Glomerular visceral epithelial cell (primary cell): ENCODE measurements around the gene SAP30.

ENCODE experiments used
- DNase-seq: peaks from one replicate; pipeline ENCODE4 v3.0.0-alpha.2; 2016; ENCODE audit errors: extremely low spot score

SAP30 gene

DNA sequence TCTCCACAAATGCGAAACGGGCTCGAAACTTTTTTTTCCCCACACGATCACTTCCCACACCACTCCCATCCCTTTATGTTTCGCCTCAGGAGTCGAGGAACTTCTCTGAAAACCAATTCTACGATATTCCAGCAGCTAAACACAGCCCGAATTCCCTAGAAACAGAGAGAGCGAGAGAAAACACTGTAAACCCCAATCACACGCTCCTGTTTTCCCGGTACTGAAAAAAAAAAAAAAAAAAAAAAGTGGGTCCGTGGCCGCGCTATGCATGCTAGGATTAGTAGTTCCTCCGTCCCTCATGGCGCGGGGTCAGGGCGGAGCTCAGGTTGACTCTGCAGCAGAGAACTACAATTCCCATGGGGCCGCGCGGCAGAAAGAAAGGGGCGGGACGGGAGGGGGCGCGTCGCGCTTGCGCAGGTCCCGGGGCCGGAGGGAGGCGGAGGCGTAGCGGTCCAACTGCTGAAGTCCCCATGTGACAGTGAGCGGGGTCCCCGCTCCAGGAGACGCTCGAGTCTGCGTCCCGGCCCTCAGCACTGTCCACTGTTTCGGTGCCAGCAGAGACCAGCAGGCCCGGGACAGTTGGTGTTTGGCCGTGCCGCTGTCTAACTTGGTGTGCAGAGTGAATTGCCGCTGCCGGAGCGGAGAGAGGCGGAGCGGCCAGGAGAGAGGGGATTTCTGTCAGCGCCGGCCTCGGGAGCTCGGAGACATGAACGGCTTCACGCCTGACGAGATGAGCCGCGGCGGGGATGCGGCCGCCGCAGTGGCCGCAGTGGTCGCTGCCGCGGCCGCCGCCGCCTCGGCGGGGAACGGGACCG lies at the start of gene SAP30:
SAP30 (plus strand) TSS at position 478 of the 815 bp plus-strand sequence; CDS start at position 707, 229 bp downstream.
- peak; percentile 99 for DNase-seq

- DNase-seq = no peak
These were observed 45.6 kb upstream of the SAP30 start for GRCh38 chr4:173325007-173325736.

DNA sequence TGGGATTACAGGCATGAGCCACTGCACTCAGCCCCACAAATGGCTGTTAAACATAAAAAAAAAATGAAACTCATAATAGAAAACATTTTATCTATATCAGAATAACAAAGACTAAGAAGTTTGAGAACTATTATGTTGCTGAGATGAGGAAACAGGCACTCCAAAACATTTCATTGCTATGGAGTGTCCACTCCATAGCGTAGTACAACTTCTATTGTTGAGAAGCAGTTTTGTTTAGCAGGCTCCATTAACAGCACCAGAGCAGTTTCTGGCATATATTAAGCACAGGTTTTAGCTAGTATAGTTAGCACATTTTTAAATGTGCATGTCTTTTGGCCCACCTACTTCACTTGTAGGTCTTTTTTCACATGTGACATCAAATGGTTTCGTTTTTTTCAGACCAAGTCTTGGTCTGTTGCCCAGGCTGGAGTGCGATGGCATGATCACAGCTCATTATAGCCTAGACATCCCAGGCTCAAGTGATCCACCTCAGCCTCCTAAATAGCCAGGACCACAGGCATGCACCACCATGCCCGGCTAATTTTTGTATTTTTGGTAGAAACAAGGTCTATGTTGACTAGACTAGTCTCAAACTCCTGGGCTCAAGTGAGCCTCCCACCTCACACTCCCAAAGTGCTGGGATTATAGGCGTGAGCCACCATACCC lies 42.4 kb upstream of the SAP30 start:
- no peak for DNase-seq

DNA sequence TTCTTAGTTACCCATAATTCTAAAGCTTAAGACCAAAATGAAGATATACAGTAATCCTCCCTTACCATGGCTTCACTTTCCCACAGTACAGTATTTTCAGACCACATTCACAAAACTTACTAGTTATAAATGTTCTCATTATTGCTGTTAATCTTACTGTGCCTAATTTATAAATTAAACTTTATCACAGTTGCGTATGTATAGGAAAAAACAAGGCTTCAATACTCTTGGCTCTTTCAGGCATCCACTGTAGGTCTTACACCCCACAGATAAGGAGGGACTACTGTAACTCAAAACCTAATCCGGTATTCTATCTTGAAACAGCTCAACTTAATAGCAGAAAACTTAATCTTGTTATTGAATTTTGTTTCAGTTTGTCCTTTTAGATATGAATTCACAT lies 40.2 kb upstream of the SAP30 start:
- no peak for DNase-seq

DNA sequence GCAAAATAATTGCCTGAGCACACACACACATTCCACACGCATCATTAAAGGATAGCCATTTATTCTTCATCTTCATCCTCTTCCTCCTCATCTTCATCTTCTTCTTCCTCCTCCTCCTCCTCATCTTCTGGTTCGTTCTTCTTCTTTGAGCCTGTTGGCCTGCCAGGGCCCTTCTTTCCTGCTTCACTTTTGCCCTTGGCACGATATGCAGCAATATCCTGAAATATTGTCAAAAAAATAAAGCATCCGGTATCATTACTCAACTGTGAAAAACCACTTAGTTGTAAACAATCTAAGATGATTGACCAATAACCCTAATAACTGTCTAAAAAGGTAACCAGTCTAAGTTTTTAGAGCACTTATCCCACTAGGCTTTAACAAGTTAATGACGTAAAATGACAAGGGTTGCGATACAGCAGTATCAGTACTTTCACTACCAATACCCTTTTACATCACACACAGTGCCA lies 38.7 kb upstream of the SAP30 start:
- no peak for DNase-seq

GRCh38 chr4:173332963-173333657 lies 37.6 kb upstream of the SAP30 start:
- peak; percentile 33 for DNase-seq

GRCh38 chr4:173333658-173334084 lies 37.1 kb upstream of the SAP30 start:
- peak; percentile 65 for DNase-seq

- DNase-seq = peak; percentile 100
These were observed 36.5 kb upstream of the SAP30 start, which contains the start of gene HMGB2 for GRCh38 chr4:173334085-173334890. Gene HMGB2 (minus strand): TSS chr4:173334358. CDS start chr4:173333649, 709 bp downstream.

GRCh38 chr4:173334891-173335752 lies 35.6 kb upstream of the SAP30 start:
- peak; percentile 94 for DNase-seq

DNA sequence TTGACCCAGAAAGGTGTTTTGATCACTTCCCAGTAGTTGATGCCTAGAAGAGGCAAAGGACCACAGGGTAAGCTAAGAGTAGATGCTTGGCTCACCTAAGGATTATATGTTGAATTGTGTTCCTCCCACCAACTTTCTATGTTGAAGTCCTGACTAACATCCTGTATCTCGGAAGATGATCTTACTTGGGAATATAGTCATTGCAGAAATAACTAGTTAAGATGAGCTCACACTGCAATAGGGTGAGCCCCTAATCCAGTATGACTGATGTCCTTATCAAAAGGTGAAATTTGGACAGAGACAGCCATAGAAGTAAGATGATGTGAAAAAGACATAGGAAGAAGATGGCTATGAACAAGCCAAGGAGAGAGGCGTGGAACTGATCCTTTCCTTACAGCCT lies 33.3 kb upstream of the SAP30 start:
- DNase-seq = no peak

DNA sequence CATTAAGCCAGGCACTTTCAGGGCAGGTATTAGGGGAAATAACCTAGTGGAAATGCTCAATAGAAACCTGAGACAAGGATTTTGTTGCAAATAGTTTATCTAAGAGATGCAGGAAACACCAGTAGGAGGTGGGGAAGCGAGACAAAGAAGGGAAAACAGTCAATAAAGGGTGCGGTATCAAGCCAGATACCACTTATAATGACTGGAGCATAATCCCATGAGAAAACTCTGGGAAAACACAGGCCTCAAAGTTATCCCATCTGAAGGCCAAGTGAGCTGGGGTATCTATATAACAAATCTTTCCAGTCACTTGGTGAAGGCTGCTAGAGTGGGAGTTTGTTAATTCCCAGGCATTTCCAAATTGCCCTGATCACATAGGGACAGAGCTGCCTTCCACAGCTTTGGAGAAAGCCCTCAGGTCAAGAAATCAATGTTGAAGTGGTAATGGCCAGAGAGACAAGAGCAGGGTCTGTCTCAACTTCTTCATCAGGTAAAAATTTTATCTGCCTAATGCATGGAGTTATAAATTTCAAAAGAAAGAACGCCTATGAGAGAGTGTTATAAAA lies 26.8 kb upstream of the SAP30 start:
- DNase-seq = no peak

GRCh38 chr4:173345648-173346047 lies 25.1 kb upstream of the SAP30 start:
- no peak for DNase-seq

DNA sequence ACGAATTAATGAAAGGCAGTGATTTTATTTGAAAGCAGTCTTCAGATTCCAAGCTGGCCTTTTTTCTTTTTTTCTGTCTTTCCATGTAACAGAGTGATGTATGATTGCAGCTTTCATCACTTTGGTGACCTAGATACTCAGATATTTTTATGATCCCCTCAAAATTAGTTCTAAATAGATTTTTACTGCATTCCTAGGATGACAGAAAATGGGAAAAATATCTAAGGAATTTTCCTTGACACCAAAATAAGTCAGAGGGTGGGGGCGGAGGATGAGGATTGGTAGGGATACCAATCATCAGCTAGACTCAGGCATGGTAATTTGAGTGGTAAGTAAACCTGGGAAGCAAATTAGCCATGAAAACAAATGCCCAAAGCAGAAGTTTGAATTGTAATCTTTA lies 24.7 kb upstream of the SAP30 start:
- DNase-seq = peak; percentile 71

DNA sequence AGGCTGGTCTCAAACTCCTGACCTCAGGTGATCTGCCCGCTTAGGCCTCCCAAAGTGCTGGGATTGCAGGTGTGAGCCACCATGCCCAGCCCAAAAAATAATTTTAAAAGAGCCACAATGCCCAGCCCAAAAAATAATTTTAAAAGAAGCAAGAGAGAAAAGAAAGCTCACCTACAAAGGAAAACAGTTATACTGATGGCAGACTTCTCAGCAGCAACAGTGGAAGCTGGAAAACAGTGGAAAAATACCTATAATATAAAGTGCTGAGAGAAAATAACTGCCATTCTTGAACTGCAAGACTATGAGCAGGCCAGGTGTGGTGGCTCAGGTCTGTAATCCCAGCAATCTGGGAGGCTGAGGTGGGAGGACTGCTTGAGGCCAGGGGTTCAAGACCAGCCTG lies 23.3 kb upstream of the SAP30 start:
- no peak for DNase-seq

- no peak for DNase-seq
These were observed 12.8 kb upstream of the SAP30 start for GRCh38 chr4:173357939-173358338.

- peak; percentile 16 for DNase-seq
These were observed 10.1 kb upstream of the SAP30 start for GRCh38 chr4:173360587-173361221.

DNA sequence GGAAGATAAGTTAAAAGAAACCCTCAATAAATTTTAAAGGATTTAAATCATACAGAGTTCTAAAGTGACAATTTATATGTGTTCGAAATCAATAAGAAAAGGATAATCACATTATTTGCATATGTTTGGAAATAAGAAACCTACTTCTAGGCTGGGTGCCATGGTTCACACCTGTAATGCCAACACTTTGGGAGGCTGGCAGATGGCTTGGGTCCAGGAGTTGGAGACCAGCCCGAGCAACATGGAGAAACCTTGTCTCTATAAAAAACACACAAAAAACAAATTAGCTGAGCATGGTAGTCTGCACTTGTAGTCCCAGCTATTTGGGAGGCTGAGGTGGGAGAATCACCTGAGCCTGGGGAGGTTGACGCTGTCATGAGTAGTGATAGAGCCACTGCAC lies 8.1 kb upstream of the SAP30 start:
- no peak for DNase-seq

- no peak for DNase-seq
These were observed 5.3 kb upstream of the SAP30 start for GRCh38 chr4:173365359-173365996.
